ENCODE measurements around the gene THSD4.
A peak's percentile ranks its signal among the peaks of the same experiment; 100 is the strongest.

THSD4 gene

GRCh38 chr15:71588746-71589145, 473.5 kb downstream of the THSD4 start:
- H3K27ac ChIP-seq = no peak overlapping the region
- TF ChIP-seq ZFX (IDR thresholded peaks at IDR 0.05) (no peak), CTCF (conservative IDR thresholded peaks at IDR 0.05) (no peak)

DNA sequence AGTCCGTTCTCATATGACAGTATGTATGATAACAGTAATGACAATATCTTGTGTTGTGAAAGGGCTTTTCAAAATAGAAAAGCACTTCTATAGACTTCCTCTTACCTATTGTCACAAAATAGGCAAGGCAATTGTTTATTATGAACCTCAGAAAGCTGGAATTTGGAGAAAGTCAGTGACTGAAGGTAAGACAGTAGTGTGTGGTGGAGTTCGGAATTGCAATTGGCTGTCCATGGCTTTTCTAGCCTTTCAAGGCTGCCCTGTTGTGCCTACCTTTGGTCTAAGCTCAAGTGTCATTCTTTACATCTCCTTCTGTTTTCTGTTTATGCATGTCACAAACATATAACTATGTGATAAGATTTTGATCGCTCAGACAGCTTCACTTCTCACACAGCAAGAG, 475.8 kb downstream of the THSD4 start:
- no peak for TF ChIP-seq ZFX (IDR thresholded peaks at IDR 0.05)
- peak; percentile 27 for TF ChIP-seq CTCF (conservative IDR thresholded peaks at IDR 0.05)
- H3K27ac ChIP-seq = no peak overlapping the region

DNA sequence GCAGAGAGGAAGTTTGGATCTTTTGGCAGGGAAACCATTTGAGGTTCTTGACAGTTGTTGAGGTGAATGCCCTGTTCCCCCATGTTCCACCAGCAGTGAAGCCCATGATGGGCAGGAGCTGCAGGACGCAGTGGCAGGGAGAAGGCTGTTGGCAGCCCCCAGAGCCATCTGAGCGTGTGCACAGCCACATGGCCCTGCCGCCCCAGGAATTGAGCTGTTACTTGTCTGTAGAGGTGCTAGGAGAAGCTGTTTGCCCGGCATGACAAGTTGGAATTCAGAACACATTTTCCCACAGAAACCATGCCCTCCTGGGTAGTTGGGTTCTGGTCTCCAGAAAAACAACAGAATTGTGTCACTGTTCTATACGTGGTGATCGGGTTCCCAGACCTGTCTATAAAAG, 476.9 kb downstream of the THSD4 start:
- H3K27ac ChIP-seq = no peak overlapping the region
- no peak for TF ChIP-seq ZFX (IDR thresholded peaks at IDR 0.05)
- TF ChIP-seq CTCF (conservative IDR thresholded peaks at IDR 0.05) = no peak

DNA sequence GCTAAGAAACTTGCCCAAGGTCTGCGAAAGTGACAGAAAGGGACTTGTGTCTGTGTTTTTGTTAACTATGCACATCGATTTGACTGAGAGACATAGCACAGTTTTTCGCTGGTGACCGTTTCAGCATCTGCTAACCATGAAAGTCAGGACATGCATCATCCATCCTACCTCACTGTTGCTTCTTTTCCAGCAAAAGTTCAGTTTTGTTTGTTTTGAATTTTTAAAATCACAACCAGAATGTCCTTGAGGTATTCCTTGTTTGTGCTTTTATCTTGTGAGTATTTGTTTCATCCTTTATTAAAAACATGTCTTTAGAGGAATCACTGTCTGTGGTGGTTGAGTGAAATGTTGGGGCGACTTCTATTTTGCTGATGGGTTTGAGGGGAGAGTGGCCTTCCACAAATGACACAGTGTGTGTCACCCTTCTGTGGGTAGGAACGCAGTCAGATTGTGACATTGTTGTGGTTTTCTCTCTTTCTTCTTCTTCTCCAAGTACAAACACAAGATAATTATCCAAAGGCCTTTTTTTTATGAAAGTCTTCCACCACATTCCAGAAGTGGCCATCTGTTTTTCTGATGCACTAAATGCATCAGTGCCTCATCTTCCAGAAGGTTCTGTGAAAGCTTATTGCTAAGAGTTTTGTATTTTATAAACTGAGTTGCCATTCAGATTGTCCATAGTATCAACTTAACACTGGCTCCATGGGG, 480.7 kb downstream of the THSD4 start:
- no peak overlapping the region for H3K27ac ChIP-seq
- TF ChIP-seq ZFX (IDR thresholded peaks at IDR 0.05) (no peak), CTCF (conservative IDR thresholded peaks at IDR 0.05) (no peak)

DNA sequence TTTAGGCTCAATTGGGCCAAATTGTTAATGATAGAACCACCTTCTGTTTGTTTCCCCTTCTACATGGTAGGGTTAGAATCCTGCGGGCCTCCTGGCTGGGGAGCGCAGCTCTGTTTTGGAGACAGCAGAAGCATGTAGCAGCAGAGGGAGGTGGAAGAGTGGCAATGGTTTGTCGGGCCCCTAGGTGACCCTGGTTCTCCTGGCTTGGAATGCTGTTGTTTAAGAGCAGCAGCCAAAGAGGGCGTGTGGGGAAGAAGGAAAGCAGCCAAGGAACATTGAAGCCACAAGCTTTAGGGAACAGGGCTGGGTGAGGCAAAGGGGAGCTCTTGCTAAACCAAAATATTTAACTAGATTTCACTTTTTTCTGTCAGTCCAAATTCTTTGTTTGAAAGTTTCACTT, 481.4 kb downstream of the THSD4 start:
- no peak overlapping the region for H3K27ac ChIP-seq
- TF ChIP-seq CTCF (conservative IDR thresholded peaks at IDR 0.05) = no peak
- TF ChIP-seq ZFX (IDR thresholded peaks at IDR 0.05) = no peak

DNA sequence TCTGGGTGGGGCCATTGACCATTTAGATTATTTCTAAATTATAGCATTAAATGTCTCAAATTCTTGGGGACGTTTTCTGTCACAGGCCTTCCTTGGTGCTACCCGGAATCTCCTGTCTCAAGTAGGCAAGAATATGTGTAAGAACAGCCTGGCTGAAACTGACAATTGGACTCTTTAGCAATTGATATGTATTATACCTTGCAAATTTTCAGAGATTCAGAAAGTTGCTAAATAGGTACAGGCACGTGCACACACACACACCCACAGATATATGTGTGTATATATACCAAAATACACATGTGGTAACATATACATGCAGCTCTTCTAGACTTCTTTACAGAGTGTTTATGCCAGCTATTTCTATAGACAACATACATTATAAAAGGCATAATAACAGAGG, 481.9 kb downstream of the THSD4 start:
- TF ChIP-seq ZFX (IDR thresholded peaks at IDR 0.05) = no peak
- TF ChIP-seq CTCF (conservative IDR thresholded peaks at IDR 0.05) = no peak
- no peak overlapping the region for H3K27ac ChIP-seq

DNA sequence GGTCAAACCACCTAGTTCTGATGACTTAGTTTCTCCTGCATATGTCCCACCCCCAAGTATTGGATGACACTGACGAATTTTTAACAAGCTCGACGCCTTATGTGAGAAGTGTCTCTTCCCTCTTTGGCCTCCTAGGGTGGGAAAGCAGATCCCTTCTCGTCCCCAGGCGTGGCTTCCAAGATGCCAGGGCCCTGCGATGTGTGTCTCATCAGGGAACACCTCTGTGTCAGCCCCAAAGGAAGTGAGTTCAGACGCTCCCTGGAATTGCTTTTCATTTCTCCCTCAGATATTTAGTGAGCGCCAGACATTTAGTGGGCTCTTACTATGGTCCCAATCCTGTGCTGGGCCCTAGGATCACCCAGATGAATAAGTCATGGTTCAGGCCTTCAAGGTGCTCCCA, 482.4 kb downstream of the THSD4 start:
- no peak overlapping the region for H3K27ac ChIP-seq

More for the DNA sequence above, 482.4 kb downstream of the THSD4 start:
- TF ChIP-seq ZFX (IDR thresholded peaks at IDR 0.05) (no peak), CTCF (conservative IDR thresholded peaks at IDR 0.05) (no peak)

Data from C4-2B (cell line).